ENCODE data around the gene CDIP1. TPM values are rescaled to one million over a fixed set of nuclear protein-coding genes. Genes with fewer than 3 reads are reported as not detected.

CDIP1 gene
- total and polyA plus RNA-seq, 2 donors from 2014 or later = 40.8 to 80.4 TPM

DNA sequence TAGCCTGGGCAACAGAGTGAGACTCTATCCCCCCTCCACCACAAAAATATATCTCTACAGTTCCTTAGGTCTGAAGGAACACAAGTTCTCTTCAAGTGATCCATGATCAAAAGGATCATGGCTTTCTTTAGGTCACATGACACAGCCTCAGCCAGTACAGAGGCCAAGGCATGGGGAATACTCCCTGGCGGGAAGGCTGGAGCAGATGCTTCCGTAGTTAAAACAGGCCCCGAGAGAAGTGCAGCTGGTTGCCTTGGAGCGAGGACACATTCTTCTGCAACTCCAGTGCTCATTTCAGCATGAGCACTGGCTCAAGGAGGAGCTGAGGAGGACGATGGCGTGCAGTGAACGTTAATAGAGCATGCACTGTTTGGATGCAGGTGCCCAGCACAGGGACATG lies 13.5 kb downstream of the CDIP1 start:
- Histone ChIP-seq H3K9me3 (ENCODE audit: control insufficient read depth in 2 of 3, insufficient read depth in 1 of 3, low read length in 3 of 3) (no peaks in the 10 kb centered on the region), H3K27ac (ENCODE audit: low read depth in 2 of 2, low read length in 2 of 2) (no peak overlapping the region), H3K4me3 (ENCODE audit: low read length in 3 of 3) (no peak overlapping the region), H3K36me3 (ENCODE audit: control insufficient read depth in 2 of 3, insufficient read depth in 3 of 3, low read length in 3 of 3) (peaks cover 0 to 2% (median 0%) of the 10 kb centered on the region in 3 donors), H3K27me3 (ENCODE audit: control insufficient read depth, insufficient read depth, low read length) (no peaks in the 10 kb centered on the region), H3K4me1 (ENCODE audit: control insufficient read depth in 2 of 3, insufficient read depth in 2 of 3, low read depth in 1 of 3, low read length in 3 of 3) (peaks cover 0 to 19% (median 16%) of the 10 kb centered on the region in 3 donors), H3K9ac (ENCODE audit: low read length in 3 of 3) (no peak overlapping the region)
- FAIRE-seq = no peak
- intact Hi-C loops (cut with DNase I) = no loop called here
- TF ChIP-seq, protein P1, sequence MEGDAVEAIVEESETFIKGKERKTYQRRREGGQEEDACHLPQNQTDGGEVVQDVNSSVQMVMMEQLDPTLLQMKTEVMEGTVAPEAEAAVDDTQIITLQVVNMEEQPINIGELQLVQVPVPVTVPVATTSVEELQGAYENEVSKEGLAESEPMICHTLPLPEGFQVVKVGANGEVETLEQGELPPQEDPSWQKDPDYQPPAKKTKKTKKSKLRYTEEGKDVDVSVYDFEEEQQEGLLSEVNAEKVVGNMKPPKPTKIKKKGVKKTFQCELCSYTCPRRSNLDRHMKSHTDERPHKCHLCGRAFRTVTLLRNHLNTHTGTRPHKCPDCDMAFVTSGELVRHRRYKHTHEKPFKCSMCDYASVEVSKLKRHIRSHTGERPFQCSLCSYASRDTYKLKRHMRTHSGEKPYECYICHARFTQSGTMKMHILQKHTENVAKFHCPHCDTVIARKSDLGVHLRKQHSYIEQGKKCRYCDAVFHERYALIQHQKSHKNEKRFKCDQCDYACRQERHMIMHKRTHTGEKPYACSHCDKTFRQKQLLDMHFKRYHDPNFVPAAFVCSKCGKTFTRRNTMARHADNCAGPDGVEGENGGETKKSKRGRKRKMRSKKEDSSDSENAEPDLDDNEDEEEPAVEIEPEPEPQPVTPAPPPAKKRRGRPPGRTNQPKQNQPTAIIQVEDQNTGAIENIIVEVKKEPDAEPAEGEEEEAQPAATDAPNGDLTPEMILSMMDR (IDR thresholded peaks at IDR 0.05; ENCODE audit: borderline replicate concordance, extremely low read depth, insufficient read depth) = no peak
- DNase-seq = no peak

DNA sequence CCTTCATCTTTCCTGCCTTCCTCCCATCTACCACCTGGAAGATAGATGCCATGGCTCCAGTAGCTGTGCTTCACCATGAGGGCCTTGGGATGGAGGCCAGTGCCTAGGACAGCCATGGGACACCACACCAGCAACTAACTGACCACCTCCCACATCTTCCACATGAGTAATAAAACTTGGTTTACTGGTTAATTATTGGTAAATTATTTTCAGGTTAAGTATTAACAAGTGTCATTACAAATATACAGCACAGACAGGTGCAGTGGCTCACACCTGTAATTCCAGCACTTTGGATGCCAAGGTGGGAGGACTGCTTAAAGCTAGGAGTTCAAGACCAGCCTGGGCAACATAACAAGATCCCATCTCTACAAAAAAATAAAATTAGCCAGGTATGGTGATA lies 14.0 kb downstream of the CDIP1 start:
- Histone ChIP-seq H3K9me3 (ENCODE audit: control insufficient read depth in 2 of 3, insufficient read depth in 1 of 3, low read length in 3 of 3) (no peaks in the 10 kb centered on the region), H3K27me3 (ENCODE audit: control insufficient read depth, insufficient read depth, low read length) (no peaks in the 10 kb centered on the region), H3K4me3 (ENCODE audit: low read length in 3 of 3) (no peak overlapping the region), H3K9ac (ENCODE audit: low read length in 3 of 3) (no peak overlapping the region), H3K4me1 (ENCODE audit: control insufficient read depth in 2 of 3, insufficient read depth in 2 of 3, low read depth in 1 of 3, low read length in 3 of 3) (peaks cover 0 to 16% (median 14%) of the 10 kb centered on the region in 3 donors), H3K27ac (ENCODE audit: low read depth in 2 of 2, low read length in 2 of 2) (no peak overlapping the region), H3K36me3 (ENCODE audit: control insufficient read depth in 2 of 3, insufficient read depth in 3 of 3, low read length in 3 of 3) (peaks cover 0 to 2% (median 0%) of the 10 kb centered on the region in 3 donors)
- intact Hi-C loops (cut with DNase I) = no loop called here
- DNase-seq (no peak), FAIRE-seq (no peak)
- TF ChIP-seq, protein P1 (IDR thresholded peaks at IDR 0.05; ENCODE audit: borderline replicate concordance, extremely low read depth, insufficient read depth) = no peak

DNA sequence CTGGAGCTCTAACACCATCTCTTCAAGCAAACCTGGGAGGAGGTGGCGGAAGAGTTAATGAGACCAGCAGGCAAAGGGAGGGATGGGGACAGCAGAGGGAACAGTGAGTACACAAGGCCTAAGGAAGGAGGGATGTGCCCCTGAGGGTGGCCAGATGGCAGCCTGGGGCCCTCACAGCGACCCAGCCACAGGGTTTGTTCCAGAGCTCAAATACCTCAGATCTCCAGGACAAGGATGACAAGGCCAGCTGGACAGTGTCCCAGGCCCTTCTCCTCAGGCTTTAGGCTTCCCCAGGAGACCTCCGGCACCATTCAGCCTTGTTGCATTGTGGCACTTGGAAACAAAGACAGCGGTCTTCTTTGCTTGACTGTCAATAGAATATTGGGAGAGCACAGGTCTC lies 14.9 kb downstream of the CDIP1 start:
- TF ChIP-seq, protein P1 (IDR thresholded peaks at IDR 0.05; ENCODE audit: borderline replicate concordance, extremely low read depth, insufficient read depth) = no peak
- DNase-seq = no peak
- FAIRE-seq = no peak
- H3K27ac ChIP-seq (ENCODE audit: low read depth in 2 of 2, low read length in 2 of 2) = no peak overlapping the region
- intact Hi-C loops (cut with DNase I) = no loop called here
- no peaks in the 10 kb centered on the region for H3K9me3 ChIP-seq (ENCODE audit: control insufficient read depth in 2 of 3, insufficient read depth in 1 of 3, low read length in 3 of 3)
- H3K36me3 ChIP-seq (ENCODE audit: control insufficient read depth in 2 of 3, insufficient read depth in 3 of 3, low read length in 3 of 3) = peaks cover 0 to 2% (median 0%) of the 10 kb centered on the region in 3 donors
- H3K9ac ChIP-seq (ENCODE audit: low read length in 3 of 3) = no peak overlapping the region
- H3K4me1 ChIP-seq (ENCODE audit: control insufficient read depth in 2 of 3, insufficient read depth in 2 of 3, low read depth in 1 of 3, low read length in 3 of 3) = peaks cover 0 to 13% (median 7%) of the 10 kb centered on the region in 3 donors
- no peak overlapping the region for H3K4me3 ChIP-seq (ENCODE audit: low read length in 3 of 3)
- H3K27me3 ChIP-seq (ENCODE audit: control insufficient read depth, insufficient read depth, low read length) = no peaks in the 10 kb centered on the region

DNA sequence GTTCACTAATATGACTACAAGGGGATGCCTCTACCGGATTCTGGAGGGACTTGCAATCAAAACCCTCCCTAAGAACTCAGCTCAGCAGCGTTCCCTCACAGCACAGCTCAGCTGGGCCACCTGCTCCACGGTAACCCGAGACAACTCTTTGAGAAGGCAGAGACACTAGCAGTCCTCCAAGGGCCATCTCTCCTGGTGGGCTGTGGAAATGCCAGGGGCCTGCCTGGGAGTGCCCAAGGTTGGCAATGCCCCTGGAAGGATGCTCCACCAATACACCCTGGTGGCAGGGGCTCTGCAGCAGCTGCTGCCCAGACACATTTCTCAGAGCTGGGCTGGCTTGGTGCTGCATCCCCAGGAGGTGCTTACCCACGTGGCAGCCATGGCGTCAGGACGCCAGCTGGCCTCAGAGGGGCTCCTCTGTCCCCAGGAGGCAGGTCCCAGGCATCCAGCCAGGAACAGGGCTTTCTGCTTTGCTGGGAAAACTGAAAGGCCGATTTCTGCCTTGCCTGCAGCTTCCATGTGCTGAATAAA lies 16.5 kb downstream of the CDIP1 start:
- no peak overlapping the region for H3K27ac ChIP-seq (ENCODE audit: low read depth in 2 of 2, low read length in 2 of 2)
- FAIRE-seq = no peak
- H3K9ac ChIP-seq (ENCODE audit: low read length in 3 of 3) = no peak overlapping the region
- peak in 2 of 5 donors; percentile 40 to 42 for DNase-seq
- H3K4me3 ChIP-seq (ENCODE audit: low read length in 3 of 3) = no peak overlapping the region
- TF ChIP-seq, protein P1 (IDR thresholded peaks at IDR 0.05; ENCODE audit: borderline replicate concordance, extremely low read depth, insufficient read depth) = no peak
- no peaks in the 10 kb centered on the region for H3K9me3 ChIP-seq (ENCODE audit: control insufficient read depth in 2 of 3, insufficient read depth in 1 of 3, low read length in 3 of 3)
- peaks cover 0 to 13% (median 7%) of the 10 kb centered on the region in 3 donors for H3K4me1 ChIP-seq (ENCODE audit: control insufficient read depth in 2 of 3, insufficient read depth in 2 of 3, low read depth in 1 of 3, low read length in 3 of 3)
- no peaks in the 10 kb centered on the region for H3K27me3 ChIP-seq (ENCODE audit: control insufficient read depth, insufficient read depth, low read length)
- intact Hi-C loops (cut with DNase I) = no loop called here
- peaks cover 0 to 2% (median 0%) of the 10 kb centered on the region in 3 donors for H3K36me3 ChIP-seq (ENCODE audit: control insufficient read depth in 2 of 3, insufficient read depth in 3 of 3, low read length in 3 of 3)
